ENCODE data around the gene TMIGD3.

The TMIGD3 gene

GRCh38 chr1:111462370-111463028 lies 40.9 kb downstream of the TMIGD3 start:
- Histone ChIP-seq H3K27ac (replicated peaks) (no peak overlapping the region), H3K4me3 (replicated peaks; ENCODE audit: insufficient read depth, low read length) (no peak overlapping the region), H3K27me3 (ENCODE audit: insufficient read depth, poor library complexity, severe bottlenecking) (no peaks in the 10 kb centered on the region)
- no peak for TF ChIP-seq CTCF (IDR thresholded peaks at IDR 0.05; ENCODE audit: insufficient read depth, low read length)
- no peak for TF ChIP-seq REST (IDR thresholded peaks at IDR 0.05; ENCODE audit: insufficient replicate concordance, low read depth)
- no peak for TF ChIP-seq GABPA (IDR thresholded peaks at IDR 0.05; ENCODE audit: low read depth)
- TF ChIP-seq SPI1 (IDR thresholded peaks at IDR 0.05; ENCODE audit: borderline replicate concordance, low read depth) = no peak
- TF ChIP-seq POLR2AphosphoS5 (IDR thresholded peaks at IDR 0.05; ENCODE audit: low read depth) = no peak
- no peak for DNase-seq (ENCODE audit: low read depth in 1 of 2, low spot score in 1 of 2)

- no peak overlapping the region for H3K4me3 ChIP-seq (replicated peaks; ENCODE audit: insufficient read depth, low read length)
- TF ChIP-seq REST (IDR thresholded peaks at IDR 0.05; ENCODE audit: insufficient replicate concordance, low read depth) (no peak), CTCF (IDR thresholded peaks at IDR 0.05; ENCODE audit: insufficient read depth, low read length) (no peak), GABPA (IDR thresholded peaks at IDR 0.05; ENCODE audit: low read depth) (no peak), SPI1 (IDR thresholded peaks at IDR 0.05; ENCODE audit: borderline replicate concordance, low read depth) (no peak), POLR2AphosphoS5 (IDR thresholded peaks at IDR 0.05; ENCODE audit: low read depth) (no peak)
- no peak overlapping the region for H3K27ac ChIP-seq (replicated peaks)
- DNase-seq (ENCODE audit: low read depth in 1 of 2, low spot score in 1 of 2) = no peak
- H3K27me3 ChIP-seq (ENCODE audit: insufficient read depth, poor library complexity, severe bottlenecking) = no peaks in the 10 kb centered on the region
Observed at GRCh38 chr1:111461765-111462164, 41.7 kb downstream of the TMIGD3 start.

GRCh38 chr1:111455642-111456031 lies 47.8 kb downstream of the TMIGD3 start:
- H3K27ac ChIP-seq (replicated peaks) = no peak overlapping the region
- no peaks in the 10 kb centered on the region for H3K27me3 ChIP-seq (ENCODE audit: insufficient read depth, poor library complexity, severe bottlenecking)
- no peak overlapping the region for H3K4me3 ChIP-seq (replicated peaks; ENCODE audit: insufficient read depth, low read length)
- no peak for TF ChIP-seq GABPA (IDR thresholded peaks at IDR 0.05; ENCODE audit: low read depth)
- DNase-seq (ENCODE audit: low read depth in 1 of 2, low spot score in 1 of 2) = no peak

- TF ChIP-seq SPI1 (IDR thresholded peaks at IDR 0.05; ENCODE audit: borderline replicate concordance, low read depth) = no peak
- no peak for TF ChIP-seq CTCF (IDR thresholded peaks at IDR 0.05; ENCODE audit: insufficient read depth, low read length)
- no peak for TF ChIP-seq POLR2AphosphoS5 (IDR thresholded peaks at IDR 0.05; ENCODE audit: low read depth)
- TF ChIP-seq GABPA (IDR thresholded peaks at IDR 0.05; ENCODE audit: low read depth) = no peak
- no peak for TF ChIP-seq REST (IDR thresholded peaks at IDR 0.05; ENCODE audit: insufficient replicate concordance, low read depth)
- no peak overlapping the region for H3K27ac ChIP-seq (replicated peaks)
- DNase-seq (ENCODE audit: low read depth in 1 of 2, low spot score in 1 of 2) = no peak
Observed at GRCh38 chr1:111454859-111455641, 48.4 kb downstream of the TMIGD3 start.

More at GRCh38 chr1:111454859-111455641, 48.4 kb downstream of the TMIGD3 start:
- H3K4me3 ChIP-seq (replicated peaks; ENCODE audit: insufficient read depth, low read length) = no peak overlapping the region
- H3K27me3 ChIP-seq (ENCODE audit: insufficient read depth, poor library complexity, severe bottlenecking) = no peaks in the 10 kb centered on the region

Data from HL-60 (cell line).